Stimulated activated CD8-positive, alpha-beta memory T cell treated with anti-CD3 and anti-CD28 coated beads, Interleukin-4, amount 100 ng/mL, for 4 hours (primary cell): Measurements from ENCODE around the gene MOB2.

Experiments
- DNase-seq, 2 donors: peaks; one replicate each; pipeline ENCODE4 v3.0.0-alpha.2; 2020; ENCODE audit warnings: low read depth in 2 of 2, low spot score in 1 of 2

The MOB2 gene

GRCh38 chr11:1473011-1473628 lies 13.5 kb downstream of the MOB2 start:
- DNase-seq: no peak

- no peak for DNase-seq
Observed at GRCh38 chr11:1472180-1473005, 14.2 kb downstream of the MOB2 start.

DNA sequence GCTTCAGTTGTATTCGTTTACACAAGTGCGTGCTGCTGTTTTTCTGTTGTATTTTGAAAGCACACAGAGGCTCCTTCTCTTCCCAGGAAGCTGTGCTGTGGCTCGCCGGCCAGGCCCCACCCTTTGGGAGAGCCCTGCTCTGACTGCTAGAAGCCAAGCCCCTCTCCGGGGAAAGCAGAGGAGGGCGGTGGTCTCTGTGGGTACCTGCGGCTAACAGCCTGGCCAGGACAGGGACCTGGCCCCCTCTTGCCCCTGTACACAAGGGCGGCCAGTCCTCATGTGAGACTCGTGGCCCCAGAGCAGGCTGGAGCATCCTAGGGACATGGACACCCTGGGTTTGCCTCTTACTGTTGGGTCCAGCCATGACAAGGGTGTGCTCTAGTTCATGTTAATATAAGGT lies 14.8 kb downstream of the MOB2 start:
- no peak for DNase-seq

DNA sequence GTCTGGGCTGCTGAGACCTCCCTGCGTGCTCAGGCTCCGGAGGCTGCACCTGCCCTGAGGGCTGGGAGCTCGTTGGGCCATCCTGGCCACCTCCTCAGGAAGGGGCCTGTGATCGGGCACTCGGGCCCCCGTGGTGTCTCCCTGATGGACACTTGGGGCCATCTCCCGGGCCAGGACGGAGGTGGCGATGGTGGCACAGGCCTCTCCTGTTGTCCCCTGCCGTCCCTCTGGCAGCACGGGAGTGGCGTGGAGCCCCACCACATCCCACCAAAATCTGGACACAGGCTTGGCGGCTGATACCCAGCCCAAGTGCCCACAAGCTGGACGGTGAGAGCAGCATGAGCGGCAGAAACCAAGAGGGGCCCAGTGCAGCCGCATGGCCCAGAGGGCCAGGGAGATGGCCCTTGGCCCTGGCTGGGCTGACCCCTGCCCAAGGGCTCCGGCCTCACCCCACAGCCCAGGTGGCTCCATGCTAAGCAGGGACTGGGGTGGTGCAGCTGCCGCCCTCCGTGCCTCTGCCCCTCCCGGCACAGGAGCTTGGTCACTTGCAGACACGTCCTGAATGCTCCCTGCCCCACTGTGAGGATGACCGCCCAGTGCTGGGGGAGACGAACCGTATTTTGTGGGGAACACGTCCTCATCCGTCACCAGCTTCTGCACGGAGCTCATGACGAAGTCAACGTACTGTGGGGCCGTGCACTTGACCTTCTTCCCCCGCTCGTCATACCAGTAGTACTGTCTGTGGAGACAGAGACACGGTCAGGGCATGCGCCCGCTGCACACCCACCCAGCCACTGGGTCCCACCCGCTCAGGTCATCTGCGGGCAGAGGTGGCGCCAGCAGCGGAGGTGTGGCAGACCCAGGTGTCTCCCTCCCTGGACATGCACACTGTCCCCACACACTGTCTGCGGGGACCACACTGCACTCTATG lies 15.6 kb downstream of the MOB2 start:
- DNase-seq: no peak

DNA sequence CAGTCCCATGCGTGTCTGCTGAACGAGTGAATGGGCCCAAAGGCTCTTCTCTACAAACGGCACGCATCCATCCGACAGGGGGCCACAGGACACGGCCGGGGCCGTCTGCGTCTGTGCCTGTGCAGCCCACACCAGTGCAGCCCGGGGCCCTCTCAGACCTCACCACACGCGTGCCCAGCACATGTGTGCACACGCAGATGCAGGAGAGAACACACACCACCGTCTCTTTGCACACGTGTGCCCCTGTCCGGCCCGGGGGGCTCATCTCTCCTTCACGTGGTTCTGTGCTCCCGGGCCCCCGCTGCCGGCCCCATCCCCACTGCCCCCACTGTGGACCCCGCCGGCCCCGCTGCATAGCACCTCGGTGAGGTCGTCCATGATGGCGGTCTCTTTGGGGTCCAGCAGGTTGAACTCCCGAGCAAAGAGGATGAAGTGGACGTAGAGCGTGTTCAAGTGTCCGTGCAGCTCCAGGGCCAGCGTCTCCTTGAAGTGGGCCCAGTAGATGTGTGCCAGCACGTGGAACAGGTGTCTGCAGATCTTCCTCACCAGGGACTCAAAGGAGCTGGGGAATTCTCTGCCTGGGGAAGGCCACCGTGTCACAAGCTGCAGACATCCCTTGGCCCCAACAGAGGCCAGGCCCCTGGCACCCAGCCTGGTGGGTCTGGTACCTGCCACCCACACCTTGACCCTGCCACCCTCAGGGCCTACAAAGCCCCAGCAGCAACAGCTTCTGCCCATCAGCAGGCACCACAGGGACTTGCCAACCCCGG lies 16.5 kb downstream of the MOB2 start:
- DNase-seq: no peak

- no peak for DNase-seq
Observed at GRCh38 chr11:1469287-1469910, 17.2 kb downstream of the MOB2 start.

- no peak for DNase-seq
Observed at GRCh38 chr11:1468473-1469066, 18.0 kb downstream of the MOB2 start.

DNA sequence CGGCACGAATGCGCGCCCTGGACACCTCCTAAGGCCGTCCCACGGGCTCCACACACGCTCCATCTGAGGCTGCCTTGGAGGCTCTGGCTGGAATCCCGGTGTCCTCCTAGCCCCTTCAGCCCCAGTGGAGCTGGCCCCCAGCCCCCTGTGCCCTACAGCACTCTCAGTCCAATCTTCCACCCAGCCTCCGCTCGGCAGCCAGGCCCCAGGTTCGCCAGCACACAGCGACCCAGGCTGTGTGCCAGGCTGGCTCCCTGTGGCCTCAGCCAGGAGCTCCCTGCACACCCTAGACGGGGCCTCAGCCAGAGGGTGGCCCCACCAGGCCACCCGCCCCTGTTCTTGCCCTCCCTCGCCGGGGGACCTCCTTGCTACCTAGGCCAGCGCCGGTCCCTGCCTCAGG lies 18.6 kb downstream of the MOB2 start:
- no peak for DNase-seq

- DNase-seq: no peak
Observed at GRCh38 chr11:1467270-1467669, 19.3 kb downstream of the MOB2 start.

DNA sequence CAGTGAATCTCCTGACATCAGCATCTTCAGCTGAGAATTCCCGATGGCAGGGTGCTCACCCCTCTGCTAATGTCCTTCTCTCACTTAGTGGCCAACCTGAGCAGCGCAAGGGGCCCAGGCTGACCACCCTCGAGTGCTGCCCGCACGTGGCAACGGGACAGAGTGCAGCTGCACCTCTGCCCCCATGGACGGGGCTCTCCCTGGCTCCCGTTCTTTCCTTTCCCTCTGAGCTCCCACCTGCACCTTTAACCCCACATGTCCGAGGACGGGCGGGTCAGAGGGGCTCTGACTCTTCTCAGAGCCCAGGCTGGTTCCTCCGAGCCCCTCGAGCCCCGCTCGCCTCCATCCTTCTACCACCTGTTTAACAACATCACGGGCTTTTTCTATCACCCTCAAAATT lies 19.8 kb downstream of the MOB2 start:
- no peak for DNase-seq

- DNase-seq: no peak
Observed at GRCh38 chr11:1463056-1463455, 23.5 kb downstream of the MOB2 start.

GRCh38 chr11:1462698-1462975 lies 23.9 kb downstream of the MOB2 start:
- DNase-seq: no peak

DNA sequence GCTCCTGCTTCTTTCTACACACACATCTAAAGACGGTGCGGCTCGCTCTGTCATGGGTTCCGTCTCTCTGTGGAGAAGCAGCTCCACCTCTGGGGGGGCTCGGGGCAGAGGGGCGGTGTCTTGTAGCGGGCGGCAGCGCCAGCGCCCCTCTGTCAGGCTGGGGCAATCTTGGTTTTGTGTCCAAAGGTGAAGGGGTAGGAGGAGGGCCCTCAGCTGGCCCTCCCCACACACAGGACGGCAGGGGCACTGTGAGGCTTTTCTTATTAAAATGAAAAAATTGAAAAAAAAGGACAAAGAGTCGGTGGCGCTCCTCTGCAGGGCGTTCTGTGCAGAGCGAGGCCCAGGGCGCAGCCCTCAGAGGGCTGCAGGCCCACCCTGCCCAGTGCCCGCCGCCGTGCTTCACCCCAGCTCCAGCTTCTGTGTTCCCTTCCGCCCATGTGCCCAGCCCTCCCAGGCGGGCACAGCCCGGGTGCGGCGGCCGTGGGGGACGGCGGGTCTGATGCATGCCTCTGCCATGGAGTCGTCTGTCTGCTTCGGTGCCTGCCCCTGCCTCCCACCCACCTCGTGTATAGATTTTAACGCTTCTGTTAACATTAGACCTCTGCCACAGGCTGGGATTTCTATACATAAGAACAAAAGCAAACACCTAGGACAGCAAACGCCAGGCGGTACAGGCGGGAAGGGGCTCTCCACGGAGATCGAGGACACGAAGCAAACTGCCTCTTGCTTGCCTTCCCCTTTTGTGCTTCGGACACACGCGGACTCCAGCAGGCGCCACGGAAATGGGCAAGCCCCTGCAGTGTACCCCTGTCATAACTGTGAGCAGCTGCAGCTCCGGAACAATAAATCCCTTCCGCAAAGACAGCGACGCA lies 24.5 kb downstream of the MOB2 start:
- DNase-seq: no peak

DNA sequence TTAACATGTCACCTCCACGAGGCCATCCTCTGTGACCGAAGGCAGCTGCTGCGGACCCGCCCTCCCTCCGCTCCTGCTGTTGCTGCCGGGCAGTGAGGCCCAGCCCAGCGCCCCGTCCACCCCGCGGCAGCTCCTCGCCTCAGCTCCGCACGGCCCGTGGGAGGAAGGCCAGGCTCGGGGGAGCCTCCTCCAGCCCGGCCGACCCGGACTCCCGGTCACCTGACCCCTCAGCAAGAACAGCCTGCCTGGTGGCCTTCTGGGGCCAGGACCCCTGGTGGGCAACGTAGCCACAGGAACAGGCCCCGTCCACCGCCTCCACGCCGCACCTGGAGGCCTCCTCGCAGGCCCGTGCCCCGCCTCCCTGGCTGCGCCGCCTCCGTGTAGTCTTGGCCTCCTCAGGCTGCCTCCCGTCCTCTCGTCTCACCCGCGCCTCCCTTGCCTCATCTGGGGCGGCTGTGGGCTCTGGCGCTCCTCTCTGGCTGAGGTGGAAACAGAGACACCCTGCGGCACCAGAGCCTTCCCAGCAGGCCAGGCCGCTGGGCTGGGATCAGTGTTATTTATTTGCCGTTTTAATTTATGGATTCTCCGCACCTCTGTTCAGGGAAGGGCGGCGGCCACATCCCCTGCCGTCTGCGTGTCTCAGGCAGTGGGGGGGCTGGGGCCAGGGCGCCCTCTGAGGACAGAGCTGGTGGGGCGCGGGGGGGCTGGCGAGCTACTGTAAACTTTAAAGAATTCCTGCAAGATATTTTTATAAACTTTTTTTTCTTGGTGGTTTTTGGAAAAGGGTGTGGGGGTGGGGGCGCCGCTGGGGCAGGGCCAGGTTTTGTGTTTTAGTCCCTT lies 25.4 kb downstream of the MOB2 start:
- no peak for DNase-seq

DNA sequence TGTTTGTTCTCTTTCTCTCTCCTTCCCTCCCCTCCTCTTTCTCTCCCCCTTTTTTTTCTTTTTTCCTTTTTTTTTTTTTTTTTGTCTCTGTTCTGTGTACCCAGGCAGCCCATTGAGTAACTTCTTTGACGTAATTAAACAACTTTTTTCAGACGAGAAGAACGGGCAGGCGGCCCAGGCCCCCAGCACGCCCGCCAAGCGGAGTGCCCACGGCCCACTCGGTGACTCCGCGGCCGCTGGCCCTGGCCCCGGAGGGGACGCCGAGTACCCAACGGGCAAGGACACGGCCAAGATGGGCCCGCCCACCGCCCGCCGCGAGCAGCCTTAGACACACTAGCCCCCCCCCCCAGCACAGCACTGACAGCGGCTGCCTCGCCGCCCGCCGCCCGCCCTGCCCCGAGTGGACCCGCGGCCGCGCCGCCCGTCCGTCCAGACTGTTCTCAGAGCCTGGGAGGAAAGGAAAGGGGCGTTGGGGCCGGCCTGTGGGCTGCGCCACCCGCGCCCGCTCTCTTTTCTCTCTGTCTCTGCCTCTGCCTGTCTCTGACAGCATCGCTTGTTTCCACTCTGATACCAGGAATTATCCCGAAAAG lies 26.1 kb downstream of the MOB2 start:
- no peak for DNase-seq

GRCh38 chr11:1459764-1460395 lies 26.7 kb downstream of the MOB2 start:
- DNase-seq: no peak

DNA sequence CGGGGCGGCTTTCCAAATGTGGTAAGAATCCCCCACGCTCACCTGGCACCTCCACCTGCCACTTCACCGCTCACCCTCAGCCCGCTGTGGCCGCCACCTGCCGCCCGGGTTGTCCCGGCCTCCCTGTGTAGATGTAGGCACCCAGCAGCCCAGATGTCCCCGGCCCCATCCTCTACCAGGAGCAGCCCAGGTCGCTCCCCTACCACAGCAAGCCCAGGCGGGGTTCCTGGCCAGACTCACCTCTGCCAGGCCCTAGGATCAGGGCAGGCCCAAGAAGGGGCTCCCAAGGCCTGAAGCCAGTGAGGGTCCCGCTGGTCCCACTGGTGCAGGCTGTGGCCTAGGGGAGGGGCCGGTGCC lies 27.4 kb downstream of the MOB2 start:
- DNase-seq: no peak
